Peyer's patch (tissue), 4 donors: ENCODE results near the gene MRPS16.
"Not testable (repeated sequence)": the region's sequence is repeated elsewhere in the genome, so short reads cannot be mapped to it uniquely, and the experiment has no call there.

ENCODE experiments used
- CTCF ChIP-seq, 6 experiments: fragments of 450-650 bp in 4 of 6; fragments of 200-600 bp in 2 of 6; sonication (generic) in 1 of 6; IDR thresholded peaks; one replicate each; pipeline ENCODE4 v1.5.1; 2017 to 2019; ENCODE audit warnings: antibody characterized with exemption in 6 of 6, mild to moderate bottlenecking in 3 of 6, moderate library complexity in 1 of 6
- POLR2A ChIP-seq, 2 donors: fragments of 450-650 bp; IDR thresholded peaks; one replicate each; pipeline ENCODE4 v1.5.1; 2017; ENCODE audit warnings: antibody characterized with exemption in 2 of 2, mild to moderate bottlenecking in 2 of 2, moderate library complexity in 2 of 2

- TF ChIP-seq POLR2A, CTCF (IDR thresholded peaks at IDR 0.05): not testable (repeated sequence)
These were observed 6.2 kb upstream of the MRPS16 start for GRCh38 chr10:73258612-73259011.
